SK-MEL-5 (cell line): ENCODE results near the gene FAM193B. TPM values are rescaled to one million over a fixed set of nuclear protein-coding genes. Genes with fewer than 3 reads are reported as not detected.
"Not testable (repeated sequence)": the region's sequence is repeated elsewhere in the genome, so short reads cannot be mapped to it uniquely, and the experiment has no call there.

Source experiments
- DNase-seq: peaks from one replicate; pipeline ENCODE4 v3.0.0-alpha.2; 2016; ENCODE audit warnings: low read depth, low spot score
- in situ Hi-C: cut with HindIII; loops from 2 replicates; pipeline ENCODE4 v1.10.0; 2016; ENCODE audit warnings: low sequenced_read_pairs, high pct_unique_total_duplicates, low pct_unique_long_range_greater_than_20kb
- total RNA-seq: library from RNA; depleted of rRNA; stranded (reverse); fragments of >200 nt; shearing (Covaris generic); gene quantifications from 2 replicates; pipeline ENCODE4 v1.2.3, GENCODE V29; 2014

Gene FAM193B
- total RNA-seq, 1 experiment from 2014 or later: 11.4 TPM

- in situ Hi-C loops: no loop called here
- DNase-seq: no peak
Measured at GRCh38 chr5:177591690-177592009, 37.3 kb upstream of the FAM193B start.

GRCh38 chr5:177590406-177590805 lies 36.0 kb upstream of the FAM193B start:
- no peak for DNase-seq
- in situ Hi-C loops: no loop called here

GRCh38 chr5:177588413-177588909 lies 34.1 kb upstream of the FAM193B start:
- in situ Hi-C loops: no loop called here
- no peak for DNase-seq

GRCh38 chr5:177578316-177578715 lies 24.0 kb upstream of the FAM193B start:
- no peak for DNase-seq
- in situ Hi-C loops: no loop called here

GRCh38 chr5:177576169-177576568 lies 21.8 kb upstream of the FAM193B start:
- DNase-seq: no peak
- in situ Hi-C loops: no loop called here

GRCh38 chr5:177575488-177575887 lies 21.1 kb upstream of the FAM193B start:
- DNase-seq: no peak
- in situ Hi-C loops: no loop called here

- in situ Hi-C loops: no loop called here
- DNase-seq: no peak
Measured at GRCh38 chr5:177569894-177570293, 15.5 kb upstream of the FAM193B start.

- no peak for DNase-seq
- in situ Hi-C loops: no loop called here
Measured at GRCh38 chr5:177568326-177568725, 14.0 kb upstream of the FAM193B start.

- DNase-seq: no peak
- in situ Hi-C loops: no loop called here
Measured at GRCh38 chr5:177565046-177565445, 10.7 kb upstream of the FAM193B start.

- DNase-seq, in situ Hi-C loops: not testable (repeated sequence)
Measured at GRCh38 chr5:177559446-177559941, 5.1 kb upstream of the FAM193B start.

GRCh38 chr5:177557796-177558195 lies 3.4 kb upstream of the FAM193B start:
- in situ Hi-C loops: no loop called here
- DNase-seq: no peak

- no peak for DNase-seq
- in situ Hi-C loops: no loop called here
Measured at GRCh38 chr5:177557041-177557647, 2.8 kb upstream of the FAM193B start.

GRCh38 chr5:177555665-177556064 lies 1.3 kb upstream of the FAM193B start:
- DNase-seq: no peak
- in situ Hi-C loops: no loop called here

- no peak for DNase-seq
- in situ Hi-C loops: no loop called here
Measured at GRCh38 chr5:177555228-177555627, 865 bp upstream of the FAM193B start.

GRCh38 chr5:177553671-177554429 lies 513 bp downstream of the FAM193B start:
- DNase-seq: no peak
- in situ Hi-C loops: no loop called here

GRCh38 chr5:177552839-177553455 lies 1.4 kb downstream of the FAM193B start:
- DNase-seq: no peak
- in situ Hi-C loops: no loop called here

GRCh38 chr5:177550122-177550521 lies 4.2 kb downstream of the FAM193B start:
- DNase-seq: no peak
- in situ Hi-C loops: no loop called here

- DNase-seq: no peak
- in situ Hi-C loops: no loop called here
Measured at GRCh38 chr5:177548495-177548894, 5.9 kb downstream of the FAM193B start.

- in situ Hi-C loops: no loop called here
- DNase-seq: no peak
Measured at GRCh38 chr5:177547736-177548135, 6.6 kb downstream of the FAM193B start.
